Transverse colon (tissue), 4 donors: ENCODE results near the gene YAP1. TPM values are rescaled to one million over a fixed set of nuclear protein-coding genes. Genes with fewer than 3 reads are reported as not detected.

Source experiments
- DNase-seq: peaks from one replicate; pipeline ENCODE4 v3.0.0-alpha.2; 2019
- H3K27ac ChIP-seq, 4 donors: fragments of 200-600 bp; sonication (generic); 2 replicates each; pipeline ENCODE4 v1.5.1; 2016 to 2018; ENCODE audit warnings: inconsistent platforms in 4 of 4
- H3K27me3 ChIP-seq: fragments of 200-600 bp; sonication (generic); 2 replicates; pipeline ENCODE4 v1.5.1; 2017; ENCODE audit warnings: inconsistent platforms
- H3K36me3 ChIP-seq, 4 donors: fragments of 200-600 bp; sonication (generic); 2 replicates each; pipeline ENCODE4 v1.5.1; 2017 to 2019; ENCODE audit warnings: inconsistent platforms in 4 of 4
- H3K4me1 ChIP-seq, 4 donors: fragments of 200-600 bp; sonication (generic); 2 replicates each; pipeline ENCODE4 v1.5.1; 2017 to 2020; ENCODE audit warnings: inconsistent platforms in 4 of 4
- H3K4me3 ChIP-seq, 4 donors: fragments of 200-600 bp; sonication (generic); 1 replicate in 1 of 4; 2 replicates in 3 of 4; pipeline versions ENCODE4 v1.5.1 to v1.6.1; 2017 to 2019; ENCODE audit warnings: inconsistent platforms in 4 of 4
- H3K9me3 ChIP-seq, 2 donors: fragments of 200-600 bp; sonication (generic); 2 replicates each; pipeline ENCODE4 v1.5.1; 2017 to 2019; ENCODE audit warnings: inconsistent platforms in 2 of 2
- CTCF ChIP-seq, 5 experiments: fragments of 200-600 bp in 3 of 5; fragments of 450-650 bp in 2 of 5; sonication (generic) in 3 of 5; IDR thresholded peaks; 1 replicate in 2 of 5; 2 replicates in 3 of 5; pipeline ENCODE4 v1.5.1; 2016 to 2017; ENCODE audit warnings: antibody characterized with exemption in 5 of 5, inconsistent platforms in 3 of 5, mild to moderate bottlenecking in 2 of 5, moderate library complexity in 1 of 5
- EP300 ChIP-seq: sonication (generic); formaldehyde crosslinking; IDR thresholded peaks from one replicate; pipeline ENCODE4 v1.6.1; 2017; ENCODE audit warnings: antibody characterized with exemption, low read depth
- POLR2A ChIP-seq: fragments of 450-650 bp; IDR thresholded peaks from one replicate; pipeline ENCODE4 v1.6.1; 2016; ENCODE audit warnings: antibody characterized with exemption, mild to moderate bottlenecking, moderate library complexity
- POLR2AphosphoS5 ChIP-seq, 3 donors: sonication (generic); formaldehyde crosslinking; IDR thresholded peaks; one replicate each; pipeline ENCODE4 v1.6.1; 2016; ENCODE audit warnings: antibody characterized with exemption in 3 of 3
- WGBS, 2 donors: methylation state at CpG; one replicate each; pipeline ENCODE4 v1.1.5; 2018; ENCODE audit warnings: low coverage in 1 of 2; 5-methylcytosine and 5-hydroxymethylcytosine counted together
- in situ Hi-C, 4 donors: fragments of 200-750 bp; cut with MboI; loops; one replicate each; pipeline versions ENCODE4 v1.15.0 to v1.15.1; 2017; ENCODE audit warnings: low sequenced_read_pairs in 3 of 4, low pct_ligation_motif_present in 1 of 4, low pct_unique_long_range_greater_than_20kb in 1 of 4
- intact Hi-C: fragments of 100-400 bp; cut with DNase I; formaldehyde crosslinking; loops from one replicate; pipeline ENCODE4 v1.15.1; 2023; ENCODE audit warnings: low total_unique reads
- total RNA-seq, 4 donors: library from RNA; depleted of rRNA; stranded (reverse); fragments of >200 nt; gene quantifications; one replicate each; pipeline ENCODE4 v1.1.0, GENCODE V29; 2016

YAP1 gene
- total RNA-seq, 4 donors from 2014 or later, result 90.5 to 163 (median 105) TPM

GRCh38 chr11:102138223-102138622 is 28.0 kb downstream of the YAP1 start:
- H3K4me1 ChIP-seq, result peaks cover 0 to 26% (median under 1%) of the 10 kb centered on the region in 4 donors
- in situ Hi-C loops (no loop called here), intact Hi-C loops (no loop called here)

GRCh38 chr11:102138670-102139069 is 28.4 kb downstream of the YAP1 start:
- Histone ChIP-seq H3K9me3 (no peaks in the 10 kb centered on the region), H3K4me3 (no peak overlapping the region), H3K27ac (peak overlapping the region; percentile 17 to 62 (median 50)), H3K36me3 (no peaks in the 10 kb centered on the region), H3K27me3 (no peaks in the 10 kb centered on the region), H3K4me1 (peaks cover 0 to 26% (median 0%) of the 10 kb centered on the region in 4 donors)
- intact Hi-C loops (no loop called here), in situ Hi-C loops (no loop called here)
- TF ChIP-seq POLR2A (no peak), CTCF (IDR thresholded peaks at IDR 0.05) (no peak), EP300 (no peak), POLR2AphosphoS5 (IDR thresholded peaks at IDR 0.05) (no peak)
- no peak for DNase-seq
- 35 to 47% methylated on average over 3 of the region's 3 CpGs for WGBS, 2 donors

More at GRCh38 chr11:102138223-102138622, 28.0 kb downstream of the YAP1 start:
- Histone ChIP-seq H3K4me3 (no peak overlapping the region), H3K27me3 (no peaks in the 10 kb centered on the region), H3K36me3 (no peaks in the 10 kb centered on the region), H3K9me3 (no peaks in the 10 kb centered on the region), H3K27ac (peak overlapping the region; percentile 17 to 62 (median 50))
- no peak for TF ChIP-seq EP300
- no peak for TF ChIP-seq CTCF (IDR thresholded peaks at IDR 0.05)
- WGBS, 2 donors, result 73 to 76% methylated on average over 2 of the region's 2 CpGs
- DNase-seq, result no peak

GRCh38 chr11:102139081-102139498 is 28.8 kb downstream of the YAP1 start:
- H3K27me3 ChIP-seq, result no peaks in the 10 kb centered on the region
- TF ChIP-seq EP300, result no peak
- no peak for TF ChIP-seq CTCF (IDR thresholded peaks at IDR 0.05)
- TF ChIP-seq POLR2A, result no peak
- no peak for TF ChIP-seq POLR2AphosphoS5 (IDR thresholded peaks at IDR 0.05)
- no peaks in the 10 kb centered on the region for H3K9me3 ChIP-seq
- no peak for DNase-seq
- intact Hi-C loops, result no loop called here
- 21 to 35% methylated on average over 3 of the region's 3 CpGs for WGBS, 2 donors
- peaks cover 0 to 30% (median 3%) of the 10 kb centered on the region in 4 donors for H3K4me1 ChIP-seq
- H3K27ac ChIP-seq, result peak overlapping the region; percentile 22 to 62 (median 50)
- no peak overlapping the region for H3K4me3 ChIP-seq
- no peaks in the 10 kb centered on the region for H3K36me3 ChIP-seq
- in situ Hi-C loops, result no loop called here

- Histone ChIP-seq H3K4me3 (no peak overlapping the region), H3K27ac (peak overlapping the region in 2 of 4 donors; percentile 16 to 28), H3K4me1 (peaks cover under 1 to 60% (median 20%) of the 10 kb centered on the region in 4 donors), H3K27me3 (no peaks in the 10 kb centered on the region), H3K9me3 (no peaks in the 10 kb centered on the region), H3K36me3 (no peaks in the 10 kb centered on the region)
- intact Hi-C loops, result no loop called here
- DNase-seq, result no peak
- in situ Hi-C loops, result no loop called here
- TF ChIP-seq POLR2A (no peak), POLR2AphosphoS5 (IDR thresholded peaks at IDR 0.05) (no peak), EP300 (no peak), CTCF (IDR thresholded peaks at IDR 0.05) (no peak)
- WGBS, 2 donors, result 53 to 67% methylated on average over 1 of the region's 1 CpG
Observed at GRCh38 chr11:102142333-102142732, 32.1 kb downstream of the YAP1 start.
